NT2/D1 (cell line): ENCODE measurements around the gene ETV5.

ENCODE experiments used
- DNase-seq: peaks from one replicate; pipeline ENCODE4 v3.0.0-alpha.2; 2011; ENCODE audit warnings: low read depth, low spot score
- H3K27me3 ChIP-seq: 2 replicates; pipeline ENCODE4 v1.6.0; 2011; ENCODE audit warnings: mild to moderate bottlenecking; ENCODE audit not compliant: insufficient read length, insufficient read depth
- H3K36me3 ChIP-seq: 2 replicates; pipeline ENCODE4 v1.6.1; 2011; ENCODE audit warnings: mild to moderate bottlenecking, low read length, mixed read lengths; ENCODE audit not compliant: insufficient read depth, insufficient read length
- H3K4me1 ChIP-seq: 2 replicates; pipeline ENCODE4 v1.5.1; 2011; ENCODE audit not compliant: insufficient read depth, insufficient read length
- H3K4me3 ChIP-seq: 2 replicates; pipeline ENCODE4 v1.5.1; 2011; ENCODE audit warnings: low read depth; ENCODE audit not compliant: insufficient read length
- H3K9ac ChIP-seq: 2 replicates; pipeline ENCODE4 v1.6.0; 2011; ENCODE audit warnings: low read depth; ENCODE audit not compliant: insufficient read length
- H3K9me3 ChIP-seq: 2 replicates; pipeline ENCODE4 v1.5.1; 2011; ENCODE audit warnings: mild to moderate bottlenecking, low read length; ENCODE audit not compliant: insufficient read depth
- SUZ12 ChIP-seq: IDR thresholded peaks from 2 replicates; pipeline ENCODE4 v1.6.1; 2011; ENCODE audit not compliant: insufficient read length, insufficient read depth; ENCODE audit errors: extremely low read depth
- YY1 ChIP-seq: IDR thresholded peaks from 2 replicates; pipeline ENCODE4 v1.6.1; 2011; ENCODE audit not compliant: insufficient read length, insufficient read depth
- ZNF274 ChIP-seq: IDR thresholded peaks from 2 replicates; pipeline ENCODE4 v1.6.1; 2011; ENCODE audit warnings: mild to moderate bottlenecking, low read depth, low read length

ETV5 gene

GRCh38 chr3:186121968-186122367 is 13.1 kb upstream of the ETV5 start:
- no peak overlapping the region for H3K4me3 ChIP-seq
- H3K27me3 ChIP-seq = peaks cover 3% of the 10 kb centered on the region
- H3K36me3 ChIP-seq = no peaks in the 10 kb centered on the region
- no peak for TF ChIP-seq ZNF274
- TF ChIP-seq YY1 = no peak
- TF ChIP-seq SUZ12 = no peak
- no peaks in the 10 kb centered on the region for H3K4me1 ChIP-seq
- DNase-seq = no peak
- H3K9me3 ChIP-seq = no peaks in the 10 kb centered on the region
- no peak overlapping the region for H3K9ac ChIP-seq

- Histone ChIP-seq H3K4me3 (no peak overlapping the region), H3K9me3 (no peaks in the 10 kb centered on the region), H3K4me1 (no peaks in the 10 kb centered on the region), H3K27me3 (no peaks in the 10 kb centered on the region), H3K36me3 (no peaks in the 10 kb centered on the region), H3K9ac (no peak overlapping the region)
- no peak for DNase-seq
- no peak for TF ChIP-seq ZNF274
- TF ChIP-seq YY1 = no peak
- no peak for TF ChIP-seq SUZ12
Observed at GRCh38 chr3:186121278-186121677, 12.4 kb upstream of the ETV5 start.

- Histone ChIP-seq H3K27me3 (peaks cover 15% of the 10 kb centered on the region), H3K9me3 (no peaks in the 10 kb centered on the region), H3K9ac (no peak overlapping the region), H3K4me3 (no peak overlapping the region), H3K36me3 (no peaks in the 10 kb centered on the region), H3K4me1 (no peaks in the 10 kb centered on the region)
- DNase-seq = no peak
- TF ChIP-seq YY1 (no peak), ZNF274 (no peak), SUZ12 (no peak)
Observed at GRCh38 chr3:186119499-186119898, 10.6 kb upstream of the ETV5 start.

GRCh38 chr3:186118692-186119091 is 9.8 kb upstream of the ETV5 start:
- DNase-seq = no peak
- H3K4me1 ChIP-seq = no peaks in the 10 kb centered on the region
- TF ChIP-seq ZNF274 (no peak), SUZ12 (no peak), YY1 (no peak)
- no peaks in the 10 kb centered on the region for H3K36me3 ChIP-seq
- no peak overlapping the region for H3K4me3 ChIP-seq
- H3K9me3 ChIP-seq = no peaks in the 10 kb centered on the region
- no peak overlapping the region for H3K9ac ChIP-seq
- H3K27me3 ChIP-seq = peaks cover 23% of the 10 kb centered on the region

GRCh38 chr3:186117521-186118134 is 8.7 kb upstream of the ETV5 start:
- Histone ChIP-seq H3K27me3 (peaks cover 34% of the 10 kb centered on the region), H3K9me3 (no peaks in the 10 kb centered on the region), H3K4me1 (no peaks in the 10 kb centered on the region), H3K36me3 (no peaks in the 10 kb centered on the region), H3K4me3 (no peak overlapping the region), H3K9ac (no peak overlapping the region)
- no peak for DNase-seq
- TF ChIP-seq SUZ12 = no peak
- no peak for TF ChIP-seq YY1
- no peak for TF ChIP-seq ZNF274

- H3K27me3 ChIP-seq = peaks cover 56% of the 10 kb centered on the region
- H3K9ac ChIP-seq = no peak overlapping the region
- no peaks in the 10 kb centered on the region for H3K4me1 ChIP-seq
- no peak for TF ChIP-seq ZNF274
- TF ChIP-seq SUZ12 = no peak
- no peak for TF ChIP-seq YY1
- no peaks in the 10 kb centered on the region for H3K9me3 ChIP-seq
- no peak for DNase-seq
- H3K4me3 ChIP-seq = no peak overlapping the region
- H3K36me3 ChIP-seq = no peaks in the 10 kb centered on the region
Observed at GRCh38 chr3:186115239-186115996, 6.5 kb upstream of the ETV5 start.

GRCh38 chr3:186110975-186111974 is 2.4 kb upstream of the ETV5 start:
- TF ChIP-seq SUZ12 (no peak), ZNF274 (no peak), YY1 (no peak)
- Histone ChIP-seq H3K4me1 (peaks cover 2% of the 10 kb centered on the region), H3K9me3 (no peaks in the 10 kb centered on the region), H3K9ac (no peak overlapping the region), H3K4me3 (no peak overlapping the region), H3K27me3 (peaks cover 77% of the 10 kb centered on the region), H3K36me3 (no peaks in the 10 kb centered on the region)
- DNase-seq = no peak
